ENCODE results near the gene MAPK14. TPM values are rescaled to one million over a fixed set of nuclear protein-coding genes. Genes with fewer than 3 reads are reported as not detected.

The MAPK14 gene
- total and polyA plus RNA-seq, 10 of the 15 experiments (the other 5 are each of a cell fraction or from before 2014, with no cell fraction given), result 12.5 to 59.5 (median 43.0) TPM

GRCh38 chr6:36027501-36028087, at the start of gene MAPK14 (continued):
- TF ChIP-seq ATF3 (IDR thresholded peaks at IDR 0.05; ENCODE audit: borderline replicate concordance, extremely low read depth, low read depth, low read length) (no peak), MEF2A (IDR thresholded peaks at IDR 0.05; ENCODE audit: insufficient read depth, low read depth, low read length) (0 out of 2 replicates have a peak, but pooled peaks have one; percentile 19), E2F8 (IDR thresholded peaks at IDR 0.05; ENCODE audit: low read depth, partially characterized antibody) (no peak), FOXM1 (IDR thresholded peaks at IDR 0.05; ENCODE audit: low read depth, low read length) (peak; percentile 65; the same call in 1 of the 2 replicates), RUNX3 (IDR thresholded peaks at IDR 0.05; ENCODE audit: low read length) (peak; percentile 16; the same call in 1 of the 2 replicates), ETV6 (conservative IDR thresholded peaks at IDR 0.05 in 1 of 2, IDR thresholded peaks at IDR 0.05 in 1 of 2; ENCODE audit: borderline replicate concordance in 1 of 2, low read depth in 1 of 2) (no peak), MTA3 (IDR thresholded peaks at IDR 0.05; ENCODE audit: borderline replicate concordance, low read length) (no peak), ZBTB11 (CRISPR knock-in tag; IDR thresholded peaks at IDR 0.05) (no peak), MEF2B (IDR thresholded peaks at IDR 0.05; ENCODE audit: partially characterized antibody, poor library complexity, severe bottlenecking) (no peak), MYB (IDR thresholded peaks at IDR 0.05; ENCODE audit: borderline replicate concordance, low read depth, low read length) (peak; percentile 39; the same call in 1 of the 2 replicates), KAT2A (conservative IDR thresholded peaks at IDR 0.05; ENCODE audit: control insufficient read depth, low read depth, low read length) (no peak), SUZ12 (IDR thresholded peaks at IDR 0.05; ENCODE audit: unreplicated experiment) (no peak), JUND (IDR thresholded peaks at IDR 0.05; ENCODE audit: low read depth, low read length) (no peak), REST (IDR thresholded peaks at IDR 0.05; ENCODE audit: low read depth, low read length) (no peak), HDAC2 (IDR thresholded peaks at IDR 0.05) (no peak), NR2C2 (IDR thresholded peaks at IDR 0.05; ENCODE audit: borderline replicate concordance, control insufficient read depth, insufficient read length, low read depth) (no peak), POU2F2 (IDR thresholded peaks at IDR 0.05; ENCODE audit: borderline replicate concordance, low read depth, low read length) (peak; percentile 59; the same call in 2 of the 3 replicates), NFIC (IDR thresholded peaks at IDR 0.05; ENCODE audit: low read depth, low read length) (no peak), FOS (IDR thresholded peaks at IDR 0.05; ENCODE audit: borderline replicate concordance, extremely low read depth, insufficient read length) (no peak)
